ENCODE results near the gene RAB9A. TPM values are rescaled to one million over a fixed set of nuclear protein-coding genes. Genes with fewer than 3 reads are reported as not detected.

Gene RAB9A
- total and polyA plus RNA-seq, 10 of the 15 experiments (the other 5 are each of a cell fraction or from before 2014, with no cell fraction given), result 42.1 to 142 (median 49.9) TPM

- no peak for FAIRE-seq
- intact Hi-C loops (cut with micrococcal nuclease; ENCODE audit: unreplicated experiment), result loop anchor here (1.0 to 5.0 kb wide), 4 partner anchors 123 to 833 kb away; no protein-coding TSS in a partner anchor
- CTCF ChIA-PET, result interaction anchor here (0.6 to 5.0 kb wide), 34 partner anchors 10 to 831 kb away, joined by 3 to 143 read pairs (median 4); no protein-coding TSS in a partner anchor
These were observed 43.3 kb upstream of the RAB9A start for GRCh38 chrX:13645464-13646153.

More at GRCh38 chrX:13645464-13646153, 43.3 kb upstream of the RAB9A start:
- H4K20me1 ChIP-seq (ENCODE audit: control insufficient read depth, insufficient read depth), result no peaks in the 10 kb centered on the region
- no peaks in the 10 kb centered on the region for H3K36me3 ChIP-seq (ENCODE audit: control insufficient read depth in 2 of 2, insufficient read depth in 2 of 2, low read length in 1 of 2)
- 36% methylated on average over 9 of the region's 9 CpGs for WGBS (ENCODE audit: insufficient coverage, insufficient replicate concordance, low lambda C conversion rate, missing lambda C conversion rate)
- H3K27ac ChIP-seq (ENCODE audit: control insufficient read depth, insufficient read depth), result no peak overlapping the region
- BruUV-seq (replicated peaks), result no TSS peak
- H3K4me2 ChIP-seq (ENCODE audit: control insufficient read depth, insufficient read depth), result no peak overlapping the region
- no peaks in the 10 kb centered on the region; the same call in 2 of the 3 replicates for H3K9me3 ChIP-seq (replicated peaks; ENCODE audit: control insufficient read depth, insufficient read depth, low read length)
- H3K9ac ChIP-seq (ENCODE audit: control insufficient read depth, insufficient read depth, low read length), result no peak overlapping the region
- ATAC-seq (no peak), DNase-seq (ENCODE audit: low read depth, low spot score) (no peak)
- H3K4me3 ChIP-seq, result no peak overlapping the region
- ChIA-PET POLR2A (no interaction called here), SMC1A (ENCODE audit: uncharacterized antibody, unreplicated experiment) (interaction anchor here (0.7 to 5.0 kb wide), 17 partner anchors 11 to 699 kb away, joined by 3 to 86 read pairs (median 4); no protein-coding TSS in a partner anchor), RAD21 (ENCODE audit: unreplicated experiment) (interaction anchor here (0.7 to 5.0 kb wide), 13 partner anchors 20 to 831 kb away, joined by 3 to 48 read pairs (median 5); no protein-coding TSS in a partner anchor)
- TF ChIP-seq YY1 (IDR thresholded peaks at IDR 0.05; ENCODE audit: low read depth, low read length), result no peak
- no peak for TF ChIP-seq MEF2B (IDR thresholded peaks at IDR 0.05; ENCODE audit: partially characterized antibody, poor library complexity, severe bottlenecking)
- no peak for TF ChIP-seq ATF2 (IDR thresholded peaks at IDR 0.05; ENCODE audit: low read length)
- no peak for TF ChIP-seq FOXK2 (IDR thresholded peaks at IDR 0.05)
- TF ChIP-seq SMAD1 (IDR thresholded peaks at IDR 0.05; ENCODE audit: low read depth, partially characterized antibody), result no peak
- TF ChIP-seq TARDBP (IDR thresholded peaks at IDR 0.05; ENCODE audit: borderline replicate concordance), result no peak
- TF ChIP-seq CREB1 (IDR thresholded peaks at IDR 0.05; ENCODE audit: low read depth), result no peak
- TF ChIP-seq NFYA (IDR thresholded peaks at IDR 0.05; ENCODE audit: borderline replicate concordance, low read depth, low read length), result no peak
- no peak for TF ChIP-seq PBX3 (IDR thresholded peaks at IDR 0.05; ENCODE audit: insufficient replicate concordance, low read depth, low read length)
- TF ChIP-seq RELA (IDR thresholded peaks at IDR 0.05; ENCODE audit: borderline replicate concordance, partially characterized antibody), result no peak
- no peaks in the 10 kb centered on the region for H3K4me1 ChIP-seq (ENCODE audit: control insufficient read depth, insufficient read depth, low read length)
- H2AFZ ChIP-seq (ENCODE audit: control insufficient read depth, low read depth, low read length), result no peak overlapping the region
- in situ Hi-C loops (cut with MboI), result loop anchor here (10.0 kb wide), 1 partner anchor 541 kb away; no protein-coding TSS in a partner anchor
- no peaks in the 10 kb centered on the region for H3K79me2 ChIP-seq (ENCODE audit: control insufficient read depth, insufficient read depth, low read length)
- no peaks in the 10 kb centered on the region; a peak in 1 of 4 replicates for H3K27me3 ChIP-seq (replicated peaks in 1 of 2; ENCODE audit: control insufficient read depth in 2 of 2, insufficient read depth in 2 of 2, low read length in 1 of 2)
